ENCODE measurements around the gene SERPINA5.

GRCh38 chr14:94583557-94583956, 2.3 kb downstream of the SERPINA5 start:
- TF ChIP-seq CTCF (IDR thresholded peaks at IDR 0.05) = no peak
- no peak for TF ChIP-seq POLR2A (IDR thresholded peaks at IDR 0.05)
